Left lobe of liver (tissue), 2 donors: ENCODE results near the gene ABCA2. TPM values are rescaled to one million over a fixed set of nuclear protein-coding genes. Genes with fewer than 3 reads are reported as not detected.
A peak's percentile ranks its signal among the peaks of the same experiment; 100 is the strongest.
"Not testable (repeated sequence)": the region's sequence is repeated elsewhere in the genome, so short reads cannot be mapped to it uniquely, and the experiment has no call there.

Source experiments
- ATAC-seq: fragments of 200-7000 bp; cut with Tn5 transposase; one replicate; pipeline ENCODE4 v1.9.1; 2020; ENCODE audit warnings: mild to moderate bottlenecking, moderate library complexity
- DNase-seq: peaks from one replicate; pipeline ENCODE4 v3.0.0-alpha.2; 2020; ENCODE audit warnings: low spot score
- total RNA-seq: library from RNA; stranded (reverse); gene quantifications from one replicate; pipeline ENCODE4 v1.2.1, GENCODE V29; 2021
- donor health status: DM: no; HTN: no; CAD: no; lungs with moderate emphysema.
- donor health status: DM: no; HTN: yes; CAD: no.

Gene ABCA2
- total RNA-seq, 1 donor from 2014 or later, result 61.2 TPM

- ATAC-seq, result no peak
Measured at GRCh38 chr9:137016436-137016835, 11.6 kb downstream of the ABCA2 start.

GRCh38 chr9:137015976-137016375 lies 12.1 kb downstream of the ABCA2 start:
- DNase-seq, result no peak
- no peak for ATAC-seq

More at GRCh38 chr9:137016436-137016835, 11.6 kb downstream of the ABCA2 start:
- no peak for DNase-seq

GRCh38 chr9:137015540-137015930 lies 12.5 kb downstream of the ABCA2 start:
- DNase-seq (no peak), ATAC-seq (no peak)

GRCh38 chr9:137014776-137015539 lies 13.1 kb downstream of the ABCA2 start:
- ATAC-seq (no peak), DNase-seq (no peak)

- DNase-seq (no peak), ATAC-seq (no peak)
Measured at GRCh38 chr9:137014166-137014565, 13.9 kb downstream of the ABCA2 start.

GRCh38 chr9:137013571-137013940 lies 14.5 kb downstream of the ABCA2 start:
- no peak for DNase-seq
- no peak for ATAC-seq

- ATAC-seq, result no peak
- no peak for DNase-seq
Measured at GRCh38 chr9:137012694-137013570, 15.1 kb downstream of the ABCA2 start.

GRCh38 chr9:137011907-137012675 lies 15.9 kb downstream of the ABCA2 start:
- no peak for ATAC-seq

GRCh38 chr9:137011156-137011555 lies 16.9 kb downstream of the ABCA2 start:
- ATAC-seq (no peak), DNase-seq (no peak)

More at GRCh38 chr9:137011907-137012675, 15.9 kb downstream of the ABCA2 start:
- DNase-seq, result no peak

- DNase-seq, result no peak
- no peak for ATAC-seq
Measured at GRCh38 chr9:137009938-137010732, 17.9 kb downstream of the ABCA2 start.

- no peak for ATAC-seq
- no peak for DNase-seq
Measured at GRCh38 chr9:137009217-137009616, 18.8 kb downstream of the ABCA2 start.

GRCh38 chr9:137008312-137008711 lies 19.7 kb downstream of the ABCA2 start:
- ATAC-seq, result no peak
- no peak for DNase-seq

GRCh38 chr9:137007816-137008270 lies 20.2 kb downstream of the ABCA2 start:
- DNase-seq (no peak), ATAC-seq (no peak)

- ATAC-seq, result peak; percentile 9
- DNase-seq, result no peak
Measured at GRCh38 chr9:137007108-137007815, 20.8 kb downstream of the ABCA2 start.

- ATAC-seq (peak; percentile 10), DNase-seq (no peak)
Measured at GRCh38 chr9:137006116-137007003, 21.7 kb downstream of the ABCA2 start.

GRCh38 chr9:137004285-137004684 lies 23.8 kb downstream of the ABCA2 start:
- not testable (repeated sequence) for DNase-seq, ATAC-seq

GRCh38 chr9:137002646-137003041 lies 25.4 kb downstream of the ABCA2 start:
- ATAC-seq (no peak), DNase-seq (no peak)

GRCh38 chr9:137001857-137002645 lies 26.0 kb downstream of the ABCA2 start:
- DNase-seq (no peak), ATAC-seq (peak; percentile 72)
